ENCODE data around the gene TRDMT1. TPM values are rescaled to one million over a fixed set of nuclear protein-coding genes. Genes with fewer than 3 reads are reported as not detected.

Gene TRDMT1
- polyA plus RNA-seq, 3 donors, result 3.1 to 6.6 (median 5.0) TPM

DNA sequence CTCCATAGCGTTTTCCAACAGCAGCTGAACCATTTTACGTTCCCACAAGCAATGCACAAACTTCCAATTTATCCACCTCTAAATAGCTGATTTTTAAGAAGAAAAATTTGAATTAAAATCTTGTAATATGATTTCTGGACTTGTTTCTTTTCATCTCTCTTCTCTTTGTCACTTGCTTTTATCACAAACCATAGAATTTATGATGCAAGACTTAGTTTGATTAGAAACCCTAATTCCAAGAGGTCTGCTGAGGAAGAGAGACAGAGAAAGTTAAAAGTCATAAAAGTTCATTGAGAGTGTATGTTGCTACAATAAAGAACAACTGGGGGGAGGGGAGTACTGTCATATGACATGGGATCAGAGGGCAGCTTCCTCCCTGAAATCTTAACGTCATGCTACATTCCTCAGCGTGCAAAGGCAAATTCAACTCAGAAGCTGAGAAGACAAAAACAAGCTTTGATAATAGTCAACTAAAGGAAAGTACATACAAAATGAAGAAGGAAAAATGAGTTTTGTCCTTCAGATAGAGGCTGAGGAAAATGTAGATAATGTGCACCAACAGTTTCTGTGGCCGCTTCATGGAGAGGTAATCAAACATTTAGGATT lies 53.5 kb downstream of the TRDMT1 start:
- peaks cover 0 to 19% of the 10 kb centered on the region in 2 donors for H3K36me3 Mint-ChIP-seq
- peak in 2 of 3 donors; percentile 5 to 16 for DNase-seq
- TF ChIP-seq, protein P1, sequence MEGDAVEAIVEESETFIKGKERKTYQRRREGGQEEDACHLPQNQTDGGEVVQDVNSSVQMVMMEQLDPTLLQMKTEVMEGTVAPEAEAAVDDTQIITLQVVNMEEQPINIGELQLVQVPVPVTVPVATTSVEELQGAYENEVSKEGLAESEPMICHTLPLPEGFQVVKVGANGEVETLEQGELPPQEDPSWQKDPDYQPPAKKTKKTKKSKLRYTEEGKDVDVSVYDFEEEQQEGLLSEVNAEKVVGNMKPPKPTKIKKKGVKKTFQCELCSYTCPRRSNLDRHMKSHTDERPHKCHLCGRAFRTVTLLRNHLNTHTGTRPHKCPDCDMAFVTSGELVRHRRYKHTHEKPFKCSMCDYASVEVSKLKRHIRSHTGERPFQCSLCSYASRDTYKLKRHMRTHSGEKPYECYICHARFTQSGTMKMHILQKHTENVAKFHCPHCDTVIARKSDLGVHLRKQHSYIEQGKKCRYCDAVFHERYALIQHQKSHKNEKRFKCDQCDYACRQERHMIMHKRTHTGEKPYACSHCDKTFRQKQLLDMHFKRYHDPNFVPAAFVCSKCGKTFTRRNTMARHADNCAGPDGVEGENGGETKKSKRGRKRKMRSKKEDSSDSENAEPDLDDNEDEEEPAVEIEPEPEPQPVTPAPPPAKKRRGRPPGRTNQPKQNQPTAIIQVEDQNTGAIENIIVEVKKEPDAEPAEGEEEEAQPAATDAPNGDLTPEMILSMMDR (IDR thresholded peaks at IDR 0.05), result no peak
- no peak overlapping the region for H3K9ac ChIP-seq (ENCODE audit: insufficient read depth, low read length, poor library complexity, severe bottlenecking)
- no CpG with 5 or more reads among the region's 5 CpGs for WGBS (ENCODE audit: insufficient coverage)
- no peak overlapping the region for H3K27ac Mint-ChIP-seq
- no peak overlapping the region for H3K4me3 ChIP-seq (replicated peaks in 1 of 3; ENCODE audit: low read depth in 2 of 3, low read length in 3 of 3)
- intact Hi-C loops (cut with micrococcal nuclease), result no loop called here
- H2AFZ ChIP-seq (ENCODE audit: insufficient read depth, low read depth, low read length, poor library complexity, severe bottlenecking), result no peak overlapping the region
- H3K4me2 ChIP-seq (replicated peaks; ENCODE audit: extremely low read depth, low read length, poor library complexity, severe bottlenecking), result no peak overlapping the region
- no peaks in the 10 kb centered on the region for H3K79me2 ChIP-seq (ENCODE audit: insufficient read depth, low read length)
- peaks cover 3% of the 10 kb centered on the region for H3K4me1 Mint-ChIP-seq
- H3K27ac ChIP-seq (ENCODE audit: low read depth in 1 of 2, low read length in 2 of 2), result no peak overlapping the region
- no peak overlapping the region for H3K4me3 Mint-ChIP-seq
- no peaks in the 10 kb centered on the region for H3K27me3 ChIP-seq (ENCODE audit: control insufficient read depth in 2 of 2, insufficient read depth in 2 of 2, low read length in 2 of 2)
- H3K9me3 ChIP-seq (replicated peaks in 1 of 2; ENCODE audit: control insufficient read depth in 1 of 2, insufficient read depth in 1 of 2, low read length in 2 of 2), result no peaks in the 10 kb centered on the region
- no peaks in the 10 kb centered on the region for H4K20me1 ChIP-seq (ENCODE audit: insufficient read depth, low read length)
- H3K9me3 Mint-ChIP-seq, result no peaks in the 10 kb centered on the region
- no peaks in the 10 kb centered on the region for H3K27me3 Mint-ChIP-seq (ENCODE audit: low read depth in 3 of 3)
- H3K36me3 ChIP-seq (replicated peaks in 1 of 2; ENCODE audit: control insufficient read depth in 1 of 2, insufficient read depth in 2 of 2, low read length in 2 of 2), result no peaks in the 10 kb centered on the region
- H3K4me1 ChIP-seq (ENCODE audit: control insufficient read depth in 1 of 2, insufficient read depth in 2 of 2, low read length in 2 of 2), result no peaks in the 10 kb centered on the region

DNA sequence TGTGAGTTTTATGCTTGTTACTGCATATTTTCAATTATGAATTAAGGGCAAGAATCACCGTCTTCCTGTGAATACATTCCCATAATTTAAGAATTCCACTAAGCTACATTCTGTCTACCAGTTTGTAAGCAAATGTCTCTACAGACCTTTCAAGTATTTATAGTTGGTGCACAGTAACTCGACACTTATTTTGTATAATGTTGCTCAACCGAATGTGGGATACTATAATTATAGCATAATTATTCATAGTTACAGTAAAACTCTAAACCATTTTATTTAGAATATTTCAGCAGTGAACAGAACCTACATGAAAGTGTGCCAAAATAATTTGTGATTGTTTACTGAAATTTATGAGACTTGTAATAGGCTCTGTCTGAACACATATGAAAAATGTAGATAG lies 54.6 kb downstream of the TRDMT1 start:
- Histone ChIP-seq H3K9me3 (replicated peaks in 1 of 2; ENCODE audit: control insufficient read depth in 1 of 2, insufficient read depth in 1 of 2, low read length in 2 of 2) (no peaks in the 10 kb centered on the region), H3K27ac (ENCODE audit: low read depth in 1 of 2, low read length in 2 of 2) (no peak overlapping the region), H3K4me3 (replicated peaks in 1 of 3; ENCODE audit: low read depth in 2 of 3, low read length in 3 of 3) (no peak overlapping the region), H3K9ac (ENCODE audit: insufficient read depth, low read length, poor library complexity, severe bottlenecking) (no peak overlapping the region), H4K20me1 (ENCODE audit: insufficient read depth, low read length) (no peaks in the 10 kb centered on the region), H3K4me1 (ENCODE audit: control insufficient read depth in 1 of 2, insufficient read depth in 2 of 2, low read length in 2 of 2) (no peaks in the 10 kb centered on the region), H2AFZ (ENCODE audit: insufficient read depth, low read depth, low read length, poor library complexity, severe bottlenecking) (no peak overlapping the region), H3K79me2 (ENCODE audit: insufficient read depth, low read length) (no peaks in the 10 kb centered on the region), H3K4me2 (replicated peaks; ENCODE audit: extremely low read depth, low read length, poor library complexity, severe bottlenecking) (no peak overlapping the region), H3K36me3 (replicated peaks in 1 of 2; ENCODE audit: control insufficient read depth in 1 of 2, insufficient read depth in 2 of 2, low read length in 2 of 2) (no peaks in the 10 kb centered on the region), H3K27me3 (ENCODE audit: control insufficient read depth in 2 of 2, insufficient read depth in 2 of 2, low read length in 2 of 2) (no peaks in the 10 kb centered on the region)
- no peak for DNase-seq
- no peak overlapping the region for H3K4me3 Mint-ChIP-seq
- intact Hi-C loops (cut with micrococcal nuclease), result no loop called here
- peaks cover 3 to 14% of the 10 kb centered on the region in 2 donors for H3K36me3 Mint-ChIP-seq
- no CpG with 5 or more reads among the region's 3 CpGs for WGBS (ENCODE audit: insufficient coverage)
- TF ChIP-seq, protein P1 (IDR thresholded peaks at IDR 0.05), result no peak
- H3K27ac Mint-ChIP-seq, result no peak overlapping the region
- H3K9me3 Mint-ChIP-seq, result no peaks in the 10 kb centered on the region
- H3K4me1 Mint-ChIP-seq, result peaks cover 3% of the 10 kb centered on the region
- peaks cover 0 to 2% (median 0%) of the 10 kb centered on the region in 3 donors for H3K27me3 Mint-ChIP-seq (ENCODE audit: low read depth in 3 of 3)
